Measurements from ENCODE around the gene PTPN7.

The PTPN7 gene

GRCh38 chr1:202187041-202187671 lies 26.8 kb upstream of the PTPN7 start:
- no peak for TF ChIP-seq CTCF (IDR thresholded peaks at IDR 0.05)

GRCh38 chr1:202186327-202186726 lies 25.9 kb upstream of the PTPN7 start:
- TF ChIP-seq CTCF (IDR thresholded peaks at IDR 0.05) = no peak

- TF ChIP-seq CTCF (IDR thresholded peaks at IDR 0.05) = peak; percentile 89
Measured at GRCh38 chr1:202184750-202185460, 24.5 kb upstream of the PTPN7 start.

- TF ChIP-seq CTCF (IDR thresholded peaks at IDR 0.05) = no peak
Measured at GRCh38 chr1:202182040-202182877, 21.9 kb upstream of the PTPN7 start.

- TF ChIP-seq CTCF (IDR thresholded peaks at IDR 0.05) = no peak
Measured at GRCh38 chr1:202181586-202181985, 21.2 kb upstream of the PTPN7 start.

GRCh38 chr1:202179828-202180750 lies 19.7 kb upstream of the PTPN7 start:
- TF ChIP-seq CTCF (IDR thresholded peaks at IDR 0.05) = no peak

All from LNCAP (cell line).